Ishikawa (cell line): ENCODE data around the gene PSMG4.

Experiments used
- CEBPB ChIP-seq: IDR thresholded peaks from 2 replicates; pipeline ENCODE4 v1.6.1; 2012
- EGR1 ChIP-seq: IDR thresholded peaks from 2 replicates; pipeline ENCODE4 v1.6.1; 2012
- EP300 ChIP-seq: IDR thresholded peaks from 2 replicates; pipeline ENCODE4 v1.6.1; 2012; ENCODE audit warnings: borderline replicate concordance
- RAD21 ChIP-seq: IDR thresholded peaks from 2 replicates; pipeline ENCODE4 v1.6.1; 2012; ENCODE audit warnings: low read depth
- TAF1 ChIP-seq: IDR thresholded peaks from 2 replicates; pipeline ENCODE4 v1.6.1; 2012; ENCODE audit warnings: low read depth, mild to moderate bottlenecking
- TCF12 ChIP-seq: IDR thresholded peaks from 2 replicates; pipeline ENCODE4 v1.6.1; 2012; ENCODE audit warnings: low read depth
- ZBTB7A ChIP-seq: IDR thresholded peaks from 2 replicates; pipeline ENCODE4 v1.6.1; 2012; ENCODE audit warnings: low read depth
- TF ChIP-seq, protein P1 (sequence below): IDR thresholded peaks from 2 replicates; pipeline ENCODE4 v1.6.1; 2012; ENCODE audit warnings: low read depth, mild to moderate bottlenecking

DNA sequence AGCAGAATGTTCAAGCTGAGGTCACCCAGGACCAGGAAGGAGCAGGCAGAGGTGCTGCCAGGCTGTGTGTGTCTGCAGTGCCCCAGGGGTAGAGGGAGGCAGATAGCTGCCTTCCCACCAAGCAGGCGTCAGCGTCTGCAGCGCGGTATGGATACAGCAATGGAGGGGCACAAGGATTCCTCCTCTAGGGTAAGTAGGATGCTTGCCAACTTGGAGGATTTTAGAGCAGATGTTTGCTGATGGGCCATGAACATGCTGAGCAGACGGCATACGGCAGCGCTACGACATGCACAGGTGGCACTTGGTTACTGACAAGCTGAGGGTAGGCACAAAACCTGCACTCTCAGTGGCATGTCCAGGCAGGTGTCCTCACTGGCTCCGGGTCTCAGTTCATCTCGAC lies 48.1 kb downstream of the PSMG4 start:
- no peak for TF ChIP-seq TAF1
- no peak for TF ChIP-seq ZBTB7A
- TF ChIP-seq, protein P1, sequence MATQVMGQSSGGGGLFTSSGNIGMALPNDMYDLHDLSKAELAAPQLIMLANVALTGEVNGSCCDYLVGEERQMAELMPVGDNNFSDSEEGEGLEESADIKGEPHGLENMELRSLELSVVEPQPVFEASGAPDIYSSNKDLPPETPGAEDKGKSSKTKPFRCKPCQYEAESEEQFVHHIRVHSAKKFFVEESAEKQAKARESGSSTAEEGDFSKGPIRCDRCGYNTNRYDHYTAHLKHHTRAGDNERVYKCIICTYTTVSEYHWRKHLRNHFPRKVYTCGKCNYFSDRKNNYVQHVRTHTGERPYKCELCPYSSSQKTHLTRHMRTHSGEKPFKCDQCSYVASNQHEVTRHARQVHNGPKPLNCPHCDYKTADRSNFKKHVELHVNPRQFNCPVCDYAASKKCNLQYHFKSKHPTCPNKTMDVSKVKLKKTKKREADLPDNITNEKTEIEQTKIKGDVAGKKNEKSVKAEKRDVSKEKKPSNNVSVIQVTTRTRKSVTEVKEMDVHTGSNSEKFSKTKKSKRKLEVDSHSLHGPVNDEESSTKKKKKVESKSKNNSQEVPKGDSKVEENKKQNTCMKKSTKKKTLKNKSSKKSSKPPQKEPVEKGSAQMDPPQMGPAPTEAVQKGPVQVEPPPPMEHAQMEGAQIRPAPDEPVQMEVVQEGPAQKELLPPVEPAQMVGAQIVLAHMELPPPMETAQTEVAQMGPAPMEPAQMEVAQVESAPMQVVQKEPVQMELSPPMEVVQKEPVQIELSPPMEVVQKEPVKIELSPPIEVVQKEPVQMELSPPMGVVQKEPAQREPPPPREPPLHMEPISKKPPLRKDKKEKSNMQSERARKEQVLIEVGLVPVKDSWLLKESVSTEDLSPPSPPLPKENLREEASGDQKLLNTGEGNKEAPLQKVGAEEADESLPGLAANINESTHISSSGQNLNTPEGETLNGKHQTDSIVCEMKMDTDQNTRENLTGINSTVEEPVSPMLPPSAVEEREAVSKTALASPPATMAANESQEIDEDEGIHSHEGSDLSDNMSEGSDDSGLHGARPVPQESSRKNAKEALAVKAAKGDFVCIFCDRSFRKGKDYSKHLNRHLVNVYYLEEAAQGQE, result no peak
- no peak for TF ChIP-seq TCF12
- TF ChIP-seq EGR1, result no peak
- no peak for TF ChIP-seq EP300
- no peak for TF ChIP-seq CEBPB
- no peak for TF ChIP-seq RAD21
